ENCODE results near the gene MT1HL1. TPM values are rescaled to one million over a fixed set of nuclear protein-coding genes. Genes with fewer than 3 reads are reported as not detected.

MT1HL1 gene
- total and polyA plus RNA-seq, 2 of the 4 experiments (the other 2 are of a cell fraction) = not detected

DNA sequence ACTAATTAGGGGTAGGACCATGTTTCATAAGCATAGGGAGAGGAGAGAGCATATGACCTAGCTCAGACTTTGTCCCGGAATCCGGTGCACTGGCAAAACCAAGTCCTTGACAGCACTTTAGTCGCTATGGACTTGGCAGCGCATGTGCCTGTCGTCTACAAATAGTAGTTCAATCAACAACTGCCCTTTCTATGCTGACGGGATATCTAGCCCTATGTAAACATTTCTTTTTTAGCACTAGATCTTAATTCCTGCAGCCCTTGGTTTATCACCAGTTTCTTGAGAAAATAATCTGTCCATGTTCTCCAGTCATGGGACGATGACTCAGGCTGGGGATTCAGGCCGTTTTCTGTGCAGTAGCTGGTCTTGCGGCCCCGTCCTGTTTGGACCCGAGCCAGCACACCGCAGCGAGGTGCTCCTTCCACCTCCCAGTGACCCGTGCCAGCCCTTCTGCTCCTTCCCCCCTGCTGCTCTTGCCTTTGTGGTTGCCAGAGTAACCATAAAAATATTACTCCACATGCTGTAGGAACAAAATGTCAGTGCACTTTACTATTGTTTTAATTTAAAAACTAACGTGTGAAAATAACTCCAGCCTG, 8.6 kb upstream of the MT1HL1 start:
- H3K27me3 ChIP-seq (ENCODE audit: control insufficient read depth, insufficient read depth, low read length) = no peaks in the 10 kb centered on the region
- H4K91ac ChIP-seq (ENCODE audit: insufficient read depth, low read depth, low read length) = no peak overlapping the region
- no peak for TF ChIP-seq CEBPB (IDR thresholded peaks at IDR 0.05; ENCODE audit: low read depth, low read length)
- H3K56ac ChIP-seq (ENCODE audit: extremely low read depth, insufficient read depth, low read length) = no peak overlapping the region
- POLR2A ChIA-PET (ENCODE audit: unreplicated experiment) = no interaction called here
- dilution Hi-C loops (cut with HindIII; ENCODE audit: low sequenced_read_pairs, unreplicated experiment) = no loop called here
- H2BK120ac ChIP-seq (ENCODE audit: low read depth, low read length) = no peak overlapping the region
- H2AK5ac ChIP-seq (ENCODE audit: low read depth, low read length) = no peak overlapping the region
- no peaks in the 10 kb centered on the region for H4K20me1 ChIP-seq (ENCODE audit: insufficient read depth, low read length)
- no peak overlapping the region for H3K4me3 ChIP-seq (ENCODE audit: insufficient read depth, low read depth, low read length)
- CTCF ChIA-PET = no interaction called here
- no peak overlapping the region for H2AFZ ChIP-seq (replicated peaks; ENCODE audit: low read length, poor library complexity)
- no peak overlapping the region for H3K18ac ChIP-seq (ENCODE audit: low read depth, low read length)
- WGBS, 2 experiments (ENCODE audit: extremely low coverage in 2 of 2, insufficient read length in 1 of 2) = 17% methylated on average over 8 of the region's 15 CpGs; no CpG with 5 or more reads in 1 of the 2 experiments
- H2BK15ac ChIP-seq (ENCODE audit: low read depth, low read length) = no peak overlapping the region
- no peak overlapping the region for H3K23ac ChIP-seq (ENCODE audit: low read depth, low read length)
- no TSS peak for BruUV-seq (replicated peaks)
- H4K5ac ChIP-seq (ENCODE audit: low read depth, low read length) = no peak overlapping the region
- no peak overlapping the region for H3K27ac ChIP-seq (ENCODE audit: insufficient read depth, low read length)
- H2BK5ac ChIP-seq (ENCODE audit: low read depth, low read length, poor library complexity, severe bottlenecking) = no peak overlapping the region
- H3K4me1 ChIP-seq (ENCODE audit: control insufficient read depth, insufficient read depth, low read length) = no peaks in the 10 kb centered on the region
- intact Hi-C loops (cut with micrococcal nuclease) = no loop called here
- peaks cover 10% of the 10 kb centered on the region for H3K9me3 ChIP-seq (ENCODE audit: control insufficient read depth, insufficient read depth, low read length)
- no peak overlapping the region for H2AK9ac ChIP-seq (replicated peaks; ENCODE audit: low read depth, low read length, poor library complexity)
- no peak overlapping the region for H3K4ac ChIP-seq (ENCODE audit: low read depth, low read length)
- in situ Hi-C loops (cut with MboI; ENCODE audit: low sequenced_read_pairs) = no loop called here
- no peak overlapping the region for H4K8ac ChIP-seq (ENCODE audit: low read depth in 2 of 2, low read length in 2 of 2)
- H3K36me3 ChIP-seq (ENCODE audit: control insufficient read depth, insufficient read depth, low read length) = no peaks in the 10 kb centered on the region
- ATAC-seq (ENCODE audit: low read depth) = no peak
- no peak overlapping the region for H3K4me2 ChIP-seq (ENCODE audit: low read depth, low read length)
- H3K9ac ChIP-seq (ENCODE audit: low read depth, low read length) = no peak overlapping the region
- no peaks in the 10 kb centered on the region for H3K9me1 ChIP-seq (ENCODE audit: insufficient read depth, low read length)
- no peaks in the 10 kb centered on the region for H3K79me1 ChIP-seq (ENCODE audit: low read depth in 1 of 2, low read length in 2 of 2)
- H3K14ac ChIP-seq (replicated peaks; ENCODE audit: low read depth, low read length) = no peak overlapping the region
- DNase-seq = no peak
- H2BK20ac ChIP-seq (ENCODE audit: low read depth, low read length) = no peak overlapping the region

Data from IMR-90 (cell line).